Measurements from ENCODE around the gene ITGA5. TPM values are rescaled to one million over a fixed set of nuclear protein-coding genes. Genes with fewer than 3 reads are reported as not detected.

Gene ITGA5
- total and polyA plus RNA-seq, 9 of the 15 experiments (the other 6 are each of a cell fraction or from before 2014, with no cell fraction given), result 9.1 to 82.1 (median 47.4) TPM

DNA sequence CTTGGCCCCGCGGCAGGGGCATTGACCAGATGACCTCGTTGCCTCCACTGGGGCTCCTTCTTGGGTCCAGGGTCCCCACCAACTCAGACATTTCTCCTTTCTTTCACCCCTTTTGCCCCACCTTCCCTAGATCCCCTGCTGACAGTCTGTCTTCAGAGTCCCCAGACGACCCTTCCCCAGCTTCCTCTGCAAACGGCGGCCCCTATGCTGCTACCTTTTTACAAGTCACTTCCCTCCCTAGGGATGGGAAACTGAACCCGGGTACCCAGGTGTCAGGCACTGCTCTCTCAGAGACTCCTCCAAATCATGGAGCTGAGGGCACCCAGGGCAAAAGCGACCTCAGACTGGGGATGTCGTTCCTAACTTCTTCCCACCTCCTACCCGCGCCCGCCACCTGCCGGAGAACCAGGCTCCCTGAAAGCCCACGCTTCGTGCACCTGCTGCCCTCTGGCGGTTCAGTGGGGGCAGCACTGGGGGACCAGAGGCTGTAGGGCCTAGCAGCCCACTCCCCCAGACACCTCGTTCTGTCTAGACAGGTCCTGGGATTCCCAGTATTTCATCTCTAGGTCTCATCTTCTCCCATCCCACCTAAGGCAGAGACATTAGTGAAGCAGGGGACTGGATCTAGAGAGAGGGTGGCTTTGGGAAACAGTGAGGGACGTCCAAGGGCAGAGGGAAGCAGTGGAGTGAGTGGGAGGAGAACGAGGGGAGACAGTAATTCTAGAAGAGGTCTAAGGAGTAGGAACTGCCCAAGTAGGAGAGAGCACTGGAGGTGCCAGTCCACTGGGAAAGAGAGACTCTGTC, 39.5 kb downstream of the ITGA5 start (continued):
- TF ChIP-seq TAF1 (IDR thresholded peaks at IDR 0.05; ENCODE audit: control insufficient read depth, extremely low read depth, insufficient read depth, low read length, severe bottlenecking) (no peak), ZBTB9 (CRISPR knock-in tag; IDR thresholded peaks at IDR 0.05) (0 out of 2 replicates have a peak, but pooled peaks have one; percentile 14), HMGN3 (IDR thresholded peaks at IDR 0.05; ENCODE audit: borderline replicate concordance, extremely low read depth, insufficient read length, low read depth, low read length) (no peak), ZNF318 (IDR thresholded peaks at IDR 0.05; ENCODE audit: borderline replicate concordance in 1 of 2, low read depth in 1 of 2) (no peak), ZNF609 (CRISPR knock-in tag; IDR thresholded peaks at IDR 0.05; ENCODE audit: borderline replicate concordance) (0 out of 2 replicates have a peak, but pooled peaks have one; percentile 19), SIN3A (IDR thresholded peaks at IDR 0.05; ENCODE audit: borderline replicate concordance in 2 of 2, control insufficient read depth in 1 of 2, low read depth in 2 of 2, low read length in 2 of 2) (peak in 1 of 2 experiments; percentile 71; a peak in 1 of 4 replicates)
- TF ChIP-seq, protein P1, sequence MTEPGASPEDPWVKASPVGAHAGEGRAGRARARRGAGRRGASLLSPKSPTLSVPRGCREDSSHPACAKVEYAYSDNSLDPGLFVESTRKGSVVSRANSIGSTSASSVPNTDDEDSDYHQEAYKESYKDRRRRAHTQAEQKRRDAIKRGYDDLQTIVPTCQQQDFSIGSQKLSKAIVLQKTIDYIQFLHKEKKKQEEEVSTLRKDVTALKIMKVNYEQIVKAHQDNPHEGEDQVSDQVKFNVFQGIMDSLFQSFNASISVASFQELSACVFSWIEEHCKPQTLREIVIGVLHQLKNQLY (CRISPR knock-in tag; conservative IDR thresholded peaks at IDR 0.05), result no peak
